GM12878 (cell line): ENCODE measurements around the gene NRDE2. TPM values are rescaled to one million over a fixed set of nuclear protein-coding genes. Genes with fewer than 3 reads are reported as not detected.

ENCODE experiments used
- CHD1 ChIP-seq: IDR thresholded peaks from 2 replicates; pipeline ENCODE4 v1.6.1; 2012; ENCODE audit warnings: low read depth, low read length, improper control_type of control experiment
- EED ChIP-seq: sonication (generic); IDR thresholded peaks from 2 replicates; pipeline ENCODE4 v1.6.1; 2016; ENCODE audit warnings: antibody characterized with exemption, low read depth
- EGR1 ChIP-seq, 2 experiments: IDR thresholded peaks; 1 replicate in 1 of 2; 2 replicates in 1 of 2; pipeline ENCODE4 v1.6.1; 2011 to 2012; ENCODE audit warnings: low read depth in 2 of 2, low read length in 2 of 2, borderline replicate concordance in 1 of 2, mild to moderate bottlenecking in 1 of 2, moderate library complexity in 1 of 2
- EZH2 ChIP-seq: IDR thresholded peaks from 2 replicates; pipeline ENCODE4 v1.6.1; 2012; ENCODE audit warnings: low read depth, mild to moderate bottlenecking, control low read depth, inconsistent platforms, low read length, borderline replicate concordance; ENCODE audit not compliant: control insufficient read depth
- GABPA ChIP-seq: IDR thresholded peaks from 2 replicates; pipeline ENCODE4 v1.6.1; 2014; ENCODE audit warnings: antibody characterized with exemption, low read depth, mild to moderate bottlenecking, inconsistent platforms
- HDGF ChIP-seq: fragments of 450-650 bp; IDR thresholded peaks from 2 replicates; pipeline ENCODE4 v1.6.1; 2016; ENCODE audit warnings: antibody characterized with exemption
- IRF4 ChIP-seq: IDR thresholded peaks from 2 replicates; pipeline ENCODE4 v1.6.1; 2011; ENCODE audit warnings: low read depth, low read length
- KLF5 ChIP-seq: fragments of 450-650 bp; IDR thresholded peaks from 2 replicates; pipeline ENCODE4 v1.6.1; 2014; ENCODE audit warnings: mild to moderate bottlenecking; ENCODE audit not compliant: partially characterized antibody
- NFYA ChIP-seq: IDR thresholded peaks from 2 replicates; pipeline ENCODE4 v1.6.1; 2011; ENCODE audit warnings: low read depth, mild to moderate bottlenecking, low read length, improper control_type of control experiment, borderline replicate concordance
- RAD51 ChIP-seq: fragments of 450-650 bp; IDR thresholded peaks from 2 replicates; pipeline ENCODE4 v1.6.1; 2016; ENCODE audit warnings: moderate library complexity, mild to moderate bottlenecking, inconsistent platforms
- RB1 ChIP-seq: fragments of 450-650 bp; formaldehyde crosslinking; IDR thresholded peaks from 2 replicates; pipeline ENCODE4 v1.6.1; 2017; ENCODE audit warnings: mild to moderate bottlenecking, borderline replicate concordance
- RCOR1 ChIP-seq: conservative IDR thresholded peaks from 2 replicates; pipeline ENCODE4 v1.6.1; 2012; ENCODE audit warnings: low read depth, low read length, improper control_type of control experiment
- SIN3A ChIP-seq: IDR thresholded peaks from 2 replicates; pipeline ENCODE4 v1.6.1; 2012; ENCODE audit warnings: low read depth, low read length, improper control_type of control experiment
- SMAD5 ChIP-seq: IDR thresholded peaks from 2 replicates; pipeline ENCODE4 v1.6.1; 2016; ENCODE audit warnings: antibody characterized with exemption, low read depth
- SMC3 ChIP-seq: IDR thresholded peaks from 2 replicates; pipeline ENCODE4 v1.6.1; 2011; ENCODE audit warnings: low read length, improper control_type of control experiment, borderline replicate concordance
- SREBF1 ChIP-seq: IDR thresholded peaks from 2 replicates; pipeline ENCODE4 v1.6.1; 2012; ENCODE audit warnings: mild to moderate bottlenecking, low read length
- SREBF2 ChIP-seq: IDR thresholded peaks from 2 replicates; pipeline ENCODE4 v1.6.1; 2012; ENCODE audit warnings: mild to moderate bottlenecking, low read length
- TCF7 ChIP-seq: IDR thresholded peaks from 2 replicates; pipeline ENCODE4 v1.6.1; 2014; ENCODE audit warnings: antibody characterized with exemption, borderline replicate concordance
- WRNIP1 ChIP-seq: IDR thresholded peaks from 2 replicates; pipeline ENCODE4 v1.6.1; 2011; ENCODE audit warnings: low read depth, low read length, improper control_type of control experiment, borderline replicate concordance
- ZNF207 ChIP-seq: fragments of 450-650 bp; IDR thresholded peaks from 2 replicates; pipeline ENCODE4 v1.6.1; 2014; ENCODE audit warnings: antibody characterized with exemption, mild to moderate bottlenecking, borderline replicate concordance
- polyA plus RNA-seq, 11 experiments: library from polyadenylated mRNA; depleted of rRNA in 4 of 11; unstranded in 6 of 11; stranded (reverse) in 5 of 11; fragments of >200 nt; fragmentation: Nextera tagmentation in 4 of 11; fragmentation: Illumina TruSeq in 1 of 11; extraction: Ambion mirVana in 4 of 11; extraction: Trizol in 1 of 11; gene quantifications; 1 replicate in 1 of 11; 2 replicates in 10 of 11; pipeline versions ENCODE4 v1.2.1 to v1.2.3, GENCODE V29; 2011 to 2016; ENCODE audit warnings: inconsistent platforms in 2 of 11, missing spikeins in 2 of 11, low read depth in 1 of 11
- total RNA-seq, 4 experiments: library from RNA; depleted of rRNA in 3 of 4; stranded (reverse); fragments of >200 nt in 3 of 4; fragmentation: Illumina TruSeq in 1 of 4; extraction: Trizol in 1 of 4; gene quantifications; 2 replicates each; pipeline versions ENCODE4 v1.2.1 to v1.2.3, GENCODE V29; 2013 to 2021
- TF ChIP-seq, protein P1 (sequence below): IDR thresholded peaks from 2 replicates; pipeline ENCODE4 v1.6.1; 2012; ENCODE audit warnings: mild to moderate bottlenecking, low read depth, low read length
- TF ChIP-seq, protein P2 (sequence below): IDR thresholded peaks from 2 replicates; pipeline ENCODE4 v1.6.1; 2012; ENCODE audit warnings: low read depth, low read length, improper control_type of control experiment
- TF ChIP-seq, protein P3 (sequence below): fragments of 450-650 bp; conservative IDR thresholded peaks from 2 replicates; pipeline ENCODE4 v1.6.1; 2017; ENCODE audit warnings: mild to moderate bottlenecking, moderate library complexity
- TF ChIP-seq, protein P4 (sequence below): fragments of 450-650 bp; IDR thresholded peaks from 2 replicates; pipeline ENCODE4 v1.6.1; 2014; ENCODE audit warnings: mild to moderate bottlenecking

Gene NRDE2
- total and polyA plus RNA-seq, 10 of the 15 experiments (the other 5 are each of a cell fraction or from before 2014, with no cell fraction given), result 8.3 to 21.0 (median 13.8) TPM

DNA sequence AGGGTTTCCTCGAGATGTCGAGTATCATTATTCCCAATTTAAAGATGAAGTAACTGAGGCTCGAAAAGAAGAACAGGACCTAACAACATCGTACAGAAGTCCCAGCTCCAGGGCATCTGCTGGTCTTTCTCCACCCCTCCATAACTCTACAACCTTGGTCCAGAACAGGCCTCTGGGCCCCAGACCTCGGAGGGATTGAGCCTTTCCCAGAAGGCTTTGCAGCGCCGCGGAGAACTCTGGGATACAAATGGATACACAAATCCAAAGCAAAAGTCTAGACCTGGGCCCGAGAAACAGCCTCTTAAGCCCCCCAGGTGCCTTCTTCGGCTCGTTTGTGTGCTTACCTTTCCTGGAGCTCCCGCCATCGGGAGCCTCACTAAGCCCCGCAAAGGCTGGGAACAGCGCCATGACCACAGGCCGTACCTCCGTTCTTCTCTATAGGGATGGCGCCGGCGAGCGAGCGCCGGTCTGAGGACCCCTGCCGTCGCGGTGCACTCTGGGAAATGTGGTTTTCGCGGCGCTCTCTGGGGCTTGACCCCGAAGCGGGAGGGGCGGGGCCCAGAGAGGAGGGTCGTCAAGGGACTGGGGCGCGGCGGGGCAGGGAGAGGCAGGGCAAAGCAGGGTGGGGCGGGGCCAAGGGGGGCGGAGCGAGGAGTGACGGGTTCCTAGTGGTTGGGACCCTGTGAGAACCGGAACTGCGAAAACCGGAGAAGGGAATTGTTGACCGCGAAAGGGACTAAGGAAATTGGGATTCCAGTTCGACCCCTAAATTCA is at the start of gene NRDE2 (continued):
- TF ChIP-seq, protein P1, sequence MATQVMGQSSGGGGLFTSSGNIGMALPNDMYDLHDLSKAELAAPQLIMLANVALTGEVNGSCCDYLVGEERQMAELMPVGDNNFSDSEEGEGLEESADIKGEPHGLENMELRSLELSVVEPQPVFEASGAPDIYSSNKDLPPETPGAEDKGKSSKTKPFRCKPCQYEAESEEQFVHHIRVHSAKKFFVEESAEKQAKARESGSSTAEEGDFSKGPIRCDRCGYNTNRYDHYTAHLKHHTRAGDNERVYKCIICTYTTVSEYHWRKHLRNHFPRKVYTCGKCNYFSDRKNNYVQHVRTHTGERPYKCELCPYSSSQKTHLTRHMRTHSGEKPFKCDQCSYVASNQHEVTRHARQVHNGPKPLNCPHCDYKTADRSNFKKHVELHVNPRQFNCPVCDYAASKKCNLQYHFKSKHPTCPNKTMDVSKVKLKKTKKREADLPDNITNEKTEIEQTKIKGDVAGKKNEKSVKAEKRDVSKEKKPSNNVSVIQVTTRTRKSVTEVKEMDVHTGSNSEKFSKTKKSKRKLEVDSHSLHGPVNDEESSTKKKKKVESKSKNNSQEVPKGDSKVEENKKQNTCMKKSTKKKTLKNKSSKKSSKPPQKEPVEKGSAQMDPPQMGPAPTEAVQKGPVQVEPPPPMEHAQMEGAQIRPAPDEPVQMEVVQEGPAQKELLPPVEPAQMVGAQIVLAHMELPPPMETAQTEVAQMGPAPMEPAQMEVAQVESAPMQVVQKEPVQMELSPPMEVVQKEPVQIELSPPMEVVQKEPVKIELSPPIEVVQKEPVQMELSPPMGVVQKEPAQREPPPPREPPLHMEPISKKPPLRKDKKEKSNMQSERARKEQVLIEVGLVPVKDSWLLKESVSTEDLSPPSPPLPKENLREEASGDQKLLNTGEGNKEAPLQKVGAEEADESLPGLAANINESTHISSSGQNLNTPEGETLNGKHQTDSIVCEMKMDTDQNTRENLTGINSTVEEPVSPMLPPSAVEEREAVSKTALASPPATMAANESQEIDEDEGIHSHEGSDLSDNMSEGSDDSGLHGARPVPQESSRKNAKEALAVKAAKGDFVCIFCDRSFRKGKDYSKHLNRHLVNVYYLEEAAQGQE, result no peak
- no peak for TF ChIP-seq NFYA
- TF ChIP-seq ZNF207, result peak; percentile 61; the same call in 1 of the 2 replicates
- 0 out of 2 replicates have a peak, but pooled peaks have one; percentile 57 for TF ChIP-seq RB1
- TF ChIP-seq EGR1 (IDR thresholded peaks at IDR 0.05; ENCODE audit: borderline replicate concordance in 1 of 2, low read depth in 2 of 2, low read length in 2 of 2), result no peak
- no peak for TF ChIP-seq RCOR1
- TF ChIP-seq, protein P2, sequence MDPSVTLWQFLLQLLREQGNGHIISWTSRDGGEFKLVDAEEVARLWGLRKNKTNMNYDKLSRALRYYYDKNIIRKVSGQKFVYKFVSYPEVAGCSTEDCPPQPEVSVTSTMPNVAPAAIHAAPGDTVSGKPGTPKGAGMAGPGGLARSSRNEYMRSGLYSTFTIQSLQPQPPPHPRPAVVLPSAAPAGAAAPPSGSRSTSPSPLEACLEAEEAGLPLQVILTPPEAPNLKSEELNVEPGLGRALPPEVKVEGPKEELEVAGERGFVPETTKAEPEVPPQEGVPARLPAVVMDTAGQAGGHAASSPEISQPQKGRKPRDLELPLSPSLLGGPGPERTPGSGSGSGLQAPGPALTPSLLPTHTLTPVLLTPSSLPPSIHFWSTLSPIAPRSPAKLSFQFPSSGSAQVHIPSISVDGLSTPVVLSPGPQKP, result 0 out of 2 replicates have a peak, but pooled peaks have one; percentile 11
- no peak; the same call in 1 of the 2 replicates for TF ChIP-seq GABPA
- peak; percentile 51; the same call in 1 of the 2 replicates for TF ChIP-seq SREBF1
- no peak for TF ChIP-seq CHD1
- TF ChIP-seq SMAD5, result peak; percentile 50; the same call in 1 of the 2 replicates
- TF ChIP-seq SMC3, result no peak
- no peak for TF ChIP-seq SIN3A
- TF ChIP-seq TCF7, result no peak
- no peak for TF ChIP-seq IRF4
- no peak for TF ChIP-seq SREBF2
- no peak for TF ChIP-seq EED
- no peak for TF ChIP-seq RAD51
- no peak; the same call in 1 of the 2 replicates for TF ChIP-seq WRNIP1
- TF ChIP-seq, protein P3, sequence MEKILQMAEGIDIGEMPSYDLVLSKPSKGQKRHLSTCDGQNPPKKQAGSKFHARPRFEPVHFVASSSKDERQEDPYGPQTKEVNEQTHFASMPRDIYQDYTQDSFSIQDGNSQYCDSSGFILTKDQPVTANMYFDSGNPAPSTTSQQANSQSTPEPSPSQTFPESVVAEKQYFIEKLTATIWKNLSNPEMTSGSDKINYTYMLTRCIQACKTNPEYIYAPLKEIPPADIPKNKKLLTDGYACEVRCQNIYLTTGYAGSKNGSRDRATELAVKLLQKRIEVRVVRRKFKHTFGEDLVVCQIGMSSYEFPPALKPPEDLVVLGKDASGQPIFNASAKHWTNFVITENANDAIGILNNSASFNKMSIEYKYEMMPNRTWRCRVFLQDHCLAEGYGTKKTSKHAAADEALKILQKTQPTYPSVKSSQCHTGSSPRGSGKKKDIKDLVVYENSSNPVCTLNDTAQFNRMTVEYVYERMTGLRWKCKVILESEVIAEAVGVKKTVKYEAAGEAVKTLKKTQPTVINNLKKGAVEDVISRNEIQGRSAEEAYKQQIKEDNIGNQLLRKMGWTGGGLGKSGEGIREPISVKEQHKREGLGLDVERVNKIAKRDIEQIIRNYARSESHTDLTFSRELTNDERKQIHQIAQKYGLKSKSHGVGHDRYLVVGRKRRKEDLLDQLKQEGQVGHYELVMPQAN, result 0 out of 2 replicates have a peak, but pooled peaks have one; percentile 24
- TF ChIP-seq EZH2, result no peak
- peak; percentile 69 for TF ChIP-seq KLF5
- TF ChIP-seq, protein P4, sequence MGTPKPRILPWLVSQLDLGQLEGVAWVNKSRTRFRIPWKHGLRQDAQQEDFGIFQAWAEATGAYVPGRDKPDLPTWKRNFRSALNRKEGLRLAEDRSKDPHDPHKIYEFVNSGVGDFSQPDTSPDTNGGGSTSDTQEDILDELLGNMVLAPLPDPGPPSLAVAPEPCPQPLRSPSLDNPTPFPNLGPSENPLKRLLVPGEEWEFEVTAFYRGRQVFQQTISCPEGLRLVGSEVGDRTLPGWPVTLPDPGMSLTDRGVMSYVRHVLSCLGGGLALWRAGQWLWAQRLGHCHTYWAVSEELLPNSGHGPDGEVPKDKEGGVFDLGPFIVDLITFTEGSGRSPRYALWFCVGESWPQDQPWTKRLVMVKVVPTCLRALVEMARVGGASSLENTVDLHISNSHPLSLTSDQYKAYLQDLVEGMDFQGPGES, result no peak
- no peak for TF ChIP-seq HDGF
